Purkinje cell (primary cell): Measurements from ENCODE around the gene MGME1. TPM values are rescaled to one million over a fixed set of nuclear protein-coding genes. Genes with fewer than 3 reads are reported as not detected.

Source experiments
- polyA plus RNA-seq: library from polyadenylated mRNA; unstranded; fragments of >200 nt; fragmentation: Nextera tagmentation; gene quantifications from 2 replicates; pipeline ENCODE4 v1.2.1, GENCODE V29; 2014

Gene MGME1, protein sequence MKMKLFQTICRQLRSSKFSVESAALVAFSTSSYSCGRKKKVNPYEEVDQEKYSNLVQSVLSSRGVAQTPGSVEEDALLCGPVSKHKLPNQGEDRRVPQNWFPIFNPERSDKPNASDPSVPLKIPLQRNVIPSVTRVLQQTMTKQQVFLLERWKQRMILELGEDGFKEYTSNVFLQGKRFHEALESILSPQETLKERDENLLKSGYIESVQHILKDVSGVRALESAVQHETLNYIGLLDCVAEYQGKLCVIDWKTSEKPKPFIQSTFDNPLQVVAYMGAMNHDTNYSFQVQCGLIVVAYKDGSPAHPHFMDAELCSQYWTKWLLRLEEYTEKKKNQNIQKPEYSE
- 1.2 and 1.9 TPM in 2 replicates for polyA plus RNA-seq

DNA sequence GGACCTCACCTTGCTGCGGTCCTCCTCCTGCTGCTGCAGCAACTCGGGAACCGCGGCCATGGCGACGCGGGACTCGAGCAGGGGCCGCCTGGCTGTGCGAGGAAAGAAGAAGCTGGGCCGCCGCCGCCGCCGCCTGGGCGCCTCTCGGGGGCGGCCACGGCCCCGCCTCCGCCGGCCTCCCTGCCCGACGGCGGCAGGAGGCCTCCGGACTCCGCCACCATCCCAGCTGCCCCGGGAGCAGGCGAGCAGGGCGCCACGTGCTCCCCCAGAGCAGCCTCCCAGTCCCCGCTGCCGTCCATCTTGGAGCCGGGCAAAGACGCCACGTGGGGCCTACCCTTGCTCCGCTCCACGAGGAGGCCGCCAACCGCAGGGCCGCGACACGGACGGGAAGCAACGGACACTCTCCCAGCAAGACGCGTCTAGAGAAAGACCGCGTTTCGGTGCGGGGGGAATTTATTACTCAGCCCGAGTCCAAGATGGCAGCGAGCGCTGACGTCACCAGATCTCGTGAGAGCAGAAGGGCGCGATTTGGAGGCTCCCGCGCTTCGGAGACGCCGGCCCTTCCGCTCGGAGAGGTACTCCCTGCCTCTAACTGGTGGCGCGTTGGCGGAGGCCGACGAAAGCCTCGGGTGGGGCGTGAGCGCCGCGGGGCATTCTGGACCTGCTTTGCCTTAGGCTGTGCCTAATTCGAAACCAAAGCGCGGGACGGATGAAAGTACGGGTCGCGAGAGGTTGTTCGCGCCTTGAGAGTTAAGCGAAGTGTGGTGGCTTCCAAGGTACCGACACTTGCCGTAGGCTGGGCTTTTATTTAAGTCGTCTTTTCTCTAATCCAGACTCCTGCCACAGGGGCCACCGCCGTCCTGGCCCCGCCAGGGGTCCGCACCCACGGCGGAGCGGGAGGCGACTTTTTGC lies at the start of gene MGME1, which contains the start of gene SNX5:
MGME1 (plus strand) TSS at position 653 of the 912 bp plus-strand sequence. CDS start 842 bp downstream, outside the sequence.
SNX5 (minus strand) TSS at position 429 of the 912 bp plus-strand sequence; CDS start at position 60, 369 bp downstream.

Other genes with a start within 250 kb of the MGME1 start
- gene SNX5, start 224 bp upstream of the MGME1 start, polyA plus RNA-seq = 51.8 and 82.4 TPM in 2 replicates
- gene OVOL2, start 88.9 kb downstream of the MGME1 start, polyA plus RNA-seq = 0.98 TPM in 1 of 2 replicates, not detected in the other
- 8.1 and 12.0 TPM in 2 replicates for gene KAT14, start 168.8 kb downstream of the MGME1 start, polyA plus RNA-seq
- 23.1 and 27.3 TPM in 2 replicates for gene PET117, start 168.8 kb downstream of the MGME1 start, polyA plus RNA-seq